Stimulated activated CD4-positive, alpha-beta T cell treated with anti-CD3 and anti-CD28 coated beads, Interleukin-4, amount 100 ng/mL, for 48 hours (primary cell): ENCODE results near the gene ADCK1.
"Not testable (repeated sequence)": the region's sequence is repeated elsewhere in the genome, so short reads cannot be mapped to it uniquely, and the experiment has no call there.

Experiments used
- DNase-seq, 2 donors: peaks; one replicate each; pipeline ENCODE4 v3.0.0-alpha.2; 2020; ENCODE audit warnings: low read depth in 2 of 2

ADCK1 gene

DNA sequence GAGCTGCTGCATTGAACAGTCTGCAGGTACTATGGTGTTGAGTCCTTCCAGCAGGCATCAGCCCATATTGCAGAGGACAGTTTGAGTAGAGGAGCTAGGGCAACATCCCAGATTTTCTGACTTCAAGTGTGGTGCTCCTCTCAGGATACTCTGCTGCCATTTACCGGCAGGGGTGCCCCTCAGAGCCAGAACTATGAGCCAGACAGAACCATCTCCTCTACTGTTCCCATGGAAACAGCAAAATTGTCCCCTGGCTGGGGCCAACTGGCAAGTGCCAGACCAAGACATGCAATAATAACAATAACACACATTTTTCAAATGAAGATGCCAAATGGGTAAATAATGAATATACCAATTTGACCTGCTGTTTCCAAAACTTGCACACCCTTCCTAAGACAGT lies 102.9 kb downstream of the ADCK1 start:
- no peak for DNase-seq

DNA sequence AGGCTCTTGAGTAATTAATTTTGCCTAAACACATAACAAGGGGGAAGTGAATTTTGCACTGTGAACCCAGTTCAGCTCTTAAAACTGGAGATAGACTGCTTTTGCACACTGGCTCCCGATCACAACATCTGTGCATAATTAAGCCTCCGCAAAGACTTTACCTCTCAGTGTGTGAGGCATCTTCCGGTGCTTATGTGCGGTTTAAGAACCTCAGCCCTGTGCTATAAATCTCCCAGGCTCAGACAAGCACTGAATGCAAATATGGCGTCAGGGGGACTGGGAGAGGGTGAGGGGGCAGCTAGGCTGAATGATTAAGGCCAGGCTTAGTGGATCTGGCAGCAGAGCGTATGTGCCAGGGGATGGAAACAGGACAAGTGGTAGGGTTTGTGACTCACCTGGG lies 103.3 kb downstream of the ADCK1 start:
- DNase-seq, result no peak

DNA sequence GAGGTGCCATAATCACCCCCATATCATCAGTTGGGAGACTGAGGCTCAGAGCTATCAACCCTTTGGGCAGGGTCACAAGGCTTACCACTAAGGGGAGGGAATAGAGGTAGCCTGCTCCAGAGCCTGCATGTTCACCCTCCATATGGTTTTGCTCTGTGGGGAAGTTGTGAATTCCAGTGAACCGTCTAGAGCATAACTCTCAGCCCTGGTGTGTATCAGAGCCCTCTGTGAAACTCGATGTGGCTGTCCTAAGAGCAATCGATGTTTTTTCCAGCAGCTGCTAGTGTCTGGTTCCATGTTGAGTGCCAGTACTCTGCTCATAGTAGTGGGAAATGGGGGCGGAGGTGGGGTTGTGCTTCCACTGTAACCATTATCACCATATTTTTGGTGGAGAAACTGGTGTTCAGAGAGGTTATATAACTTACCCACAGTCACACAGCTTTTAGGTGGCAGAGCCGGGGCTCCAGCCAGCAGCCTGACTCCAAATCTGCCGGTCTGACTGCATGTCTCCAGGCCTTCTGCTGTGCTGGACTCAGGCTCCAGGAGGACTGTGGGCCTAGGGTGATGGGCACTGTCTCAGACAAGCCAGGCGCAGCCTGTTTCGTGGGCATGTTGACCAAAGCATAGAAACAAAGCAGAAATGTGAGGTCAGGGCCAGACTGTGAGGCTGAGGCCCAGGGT lies 104.2 kb downstream of the ADCK1 start:
- DNase-seq, result no peak

DNA sequence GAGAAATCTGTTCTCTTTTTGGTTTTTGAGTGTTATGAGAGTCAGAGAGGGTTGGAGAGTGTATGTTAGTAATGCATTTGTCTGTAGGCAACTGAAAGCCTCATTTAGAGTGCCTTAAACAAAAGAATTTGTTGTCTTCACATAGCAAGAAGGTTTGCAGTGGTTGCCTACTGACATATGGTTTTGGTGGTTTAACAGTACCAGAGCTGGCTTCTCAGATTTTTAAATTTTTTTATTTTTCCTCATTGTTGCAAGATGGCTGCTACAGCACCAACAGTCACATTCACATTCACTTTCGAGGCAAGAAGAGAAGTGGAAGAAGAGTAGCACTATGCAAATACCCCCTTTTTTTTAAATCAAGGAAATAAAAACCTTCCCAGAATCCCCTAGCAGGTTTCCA lies 106.5 kb downstream of the ADCK1 start:
- DNase-seq, result no peak

DNA sequence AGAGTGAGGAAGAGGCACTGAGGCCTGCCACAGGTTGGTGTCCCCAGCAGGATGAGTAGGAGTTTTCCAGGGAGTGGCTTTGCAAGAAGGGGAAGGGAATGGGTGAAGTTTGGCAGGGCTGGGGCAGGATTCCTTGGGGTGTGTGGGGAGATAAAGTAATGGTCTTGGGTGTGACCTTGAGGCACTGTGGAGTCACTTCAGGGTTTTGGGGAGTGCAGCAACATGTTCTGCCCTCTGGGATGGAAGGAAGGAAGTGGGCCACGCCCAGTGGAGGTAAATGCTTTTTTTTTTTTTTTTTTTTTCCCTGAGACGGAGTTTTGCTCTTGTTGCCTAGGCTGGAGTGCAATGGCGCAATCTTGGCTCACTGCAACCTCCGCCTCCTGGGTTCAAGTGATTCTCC lies 108.9 kb downstream of the ADCK1 start:
- no peak for DNase-seq

DNA sequence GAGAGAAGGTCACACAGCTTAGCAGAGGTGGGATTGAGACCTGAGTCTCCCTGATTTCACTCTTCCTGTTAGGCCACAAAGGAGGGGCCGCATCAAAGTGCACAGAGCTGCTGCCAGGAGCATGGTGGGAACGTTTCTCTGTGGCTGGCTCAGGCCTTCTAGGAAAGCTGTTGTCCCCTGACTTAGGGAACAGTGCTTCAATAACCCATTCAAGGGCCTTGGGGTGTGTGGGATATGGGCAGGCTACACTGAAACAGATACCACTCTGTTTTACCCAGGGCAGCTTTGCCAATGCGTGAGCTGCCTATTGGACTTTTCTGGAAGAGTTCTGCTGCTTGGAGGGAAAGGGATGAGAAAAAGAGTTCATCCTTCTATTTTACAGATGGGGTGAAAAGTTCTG lies 110.0 kb downstream of the ADCK1 start:
- no peak for DNase-seq

DNA sequence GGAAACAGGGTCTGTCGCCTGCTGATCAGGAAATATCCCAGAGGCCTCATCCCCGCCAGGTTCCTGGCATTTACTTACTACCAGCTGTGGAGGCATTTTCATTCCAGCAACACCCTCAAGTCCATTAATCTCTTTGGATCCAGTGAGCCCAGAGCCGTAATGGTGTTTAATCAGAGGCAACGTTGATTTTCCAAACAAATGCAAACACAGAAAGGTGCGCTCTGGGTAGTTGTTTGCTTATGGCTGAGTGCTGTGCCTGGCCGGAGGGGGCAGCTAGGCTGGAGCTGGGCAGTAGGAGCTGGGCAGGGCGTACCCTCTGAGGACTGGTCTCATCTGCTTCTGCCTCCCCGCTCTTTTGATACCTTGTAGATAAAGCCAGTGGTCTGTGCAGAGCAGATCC lies 110.6 kb downstream of the ADCK1 start:
- DNase-seq, result no peak

DNA sequence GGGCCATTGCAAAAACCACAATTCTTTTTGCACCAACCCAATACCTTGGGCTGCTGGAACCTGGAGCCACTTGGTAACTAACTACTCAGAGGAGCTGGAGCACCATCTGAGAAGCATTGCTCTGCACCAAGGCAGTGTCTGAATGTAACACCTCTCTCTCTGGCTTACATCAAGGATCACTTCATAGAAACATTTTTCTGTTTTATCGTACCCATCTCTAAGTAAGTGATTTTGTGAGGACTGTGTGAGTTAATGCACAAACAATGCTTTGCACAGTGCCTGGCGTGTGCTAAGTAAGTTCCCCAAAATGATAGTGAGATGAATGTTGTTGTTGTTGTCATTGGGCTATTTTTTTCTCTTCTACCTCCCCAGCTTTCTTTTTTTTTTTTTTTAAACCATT lies 111.4 kb downstream of the ADCK1 start:
- no peak for DNase-seq

DNA sequence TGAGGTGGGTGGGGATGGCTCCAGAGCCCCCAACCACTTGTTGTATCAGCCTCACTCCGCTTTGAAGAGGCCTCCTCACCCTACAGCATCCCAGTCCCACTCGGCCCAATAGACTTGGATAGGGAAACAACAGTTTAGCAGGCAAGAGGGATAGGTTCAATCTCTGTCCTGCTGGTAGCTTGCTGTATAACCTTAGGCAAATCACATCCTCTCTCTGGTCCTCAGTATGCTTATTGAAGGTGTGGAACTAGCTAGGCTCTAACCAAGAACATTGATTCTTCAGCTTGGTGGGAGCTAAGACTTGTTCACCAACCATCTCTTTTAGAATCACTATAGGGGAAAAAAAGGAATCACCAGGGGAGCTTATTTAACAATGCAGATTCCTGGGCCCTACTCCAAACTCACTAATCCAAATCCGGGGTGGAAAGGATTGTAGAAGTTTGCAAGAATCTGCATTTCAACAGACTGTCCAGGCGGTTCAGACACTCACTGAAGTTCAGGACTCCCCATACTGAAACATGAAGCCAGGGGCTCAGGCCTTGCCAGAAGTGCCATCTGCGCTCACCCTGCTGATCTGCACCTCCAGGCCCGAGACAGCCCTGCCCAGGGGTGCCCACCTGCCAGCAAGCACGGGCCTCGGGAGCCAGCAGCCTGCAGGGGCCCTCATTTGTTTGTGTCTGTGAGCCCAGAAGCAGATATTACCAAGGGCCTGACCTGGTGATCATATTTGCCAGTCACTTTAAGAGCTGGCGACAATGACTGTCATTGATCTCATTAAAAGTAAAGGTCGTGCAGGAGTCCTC lies 113.0 kb downstream of the ADCK1 start:
- no peak for DNase-seq

DNA sequence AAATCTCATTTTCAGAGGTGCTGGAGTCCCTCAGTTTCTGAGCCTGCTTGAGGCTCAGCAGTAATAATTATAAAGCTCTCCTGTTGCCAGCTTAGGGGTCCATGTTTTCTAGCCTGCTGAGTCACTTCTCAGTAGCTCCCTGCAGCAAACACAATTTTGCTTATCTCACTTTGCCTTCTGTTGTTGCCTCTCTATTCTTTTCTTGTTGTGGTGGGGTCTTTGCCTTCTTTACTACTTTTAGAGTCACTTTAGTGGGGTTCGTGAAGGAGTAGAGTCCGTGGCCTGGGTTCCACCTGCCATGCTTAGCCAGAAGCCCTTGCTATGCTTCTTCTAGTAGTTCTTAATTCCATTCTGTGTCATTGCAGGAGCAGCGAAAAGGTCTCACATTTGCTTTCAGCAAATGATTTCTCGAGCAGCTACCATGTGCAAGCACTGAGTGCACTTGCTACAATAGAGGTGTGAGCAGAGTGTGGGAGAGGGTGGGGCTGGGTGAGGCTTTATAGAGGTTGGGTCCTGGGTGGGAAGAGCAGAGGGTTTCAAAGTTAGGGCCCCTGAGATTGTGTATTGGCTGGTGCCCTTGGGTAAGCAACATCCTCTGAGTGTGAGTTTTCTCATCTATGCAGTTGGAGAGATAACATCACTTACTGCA lies 114.3 kb downstream of the ADCK1 start:
- no peak for DNase-seq

DNA sequence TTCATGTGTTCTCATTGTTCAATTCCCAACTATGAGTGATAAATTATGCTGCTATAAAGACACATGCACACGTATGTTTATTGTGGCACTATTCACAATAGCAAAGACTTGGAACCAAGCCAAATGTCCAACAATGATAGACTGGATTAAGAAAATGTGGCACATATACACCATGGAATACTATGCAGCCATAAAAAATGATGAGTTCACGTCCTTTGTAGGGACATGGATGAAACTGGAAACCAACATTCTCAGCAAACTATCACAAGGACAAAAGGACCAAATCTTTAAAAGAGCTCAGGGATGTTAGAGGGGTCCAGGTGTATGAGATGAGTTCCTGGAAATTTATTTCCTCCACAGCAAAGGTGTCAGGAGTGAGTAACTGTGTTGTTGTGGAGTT lies 115.5 kb downstream of the ADCK1 start:
- not testable (repeated sequence) for DNase-seq

DNA sequence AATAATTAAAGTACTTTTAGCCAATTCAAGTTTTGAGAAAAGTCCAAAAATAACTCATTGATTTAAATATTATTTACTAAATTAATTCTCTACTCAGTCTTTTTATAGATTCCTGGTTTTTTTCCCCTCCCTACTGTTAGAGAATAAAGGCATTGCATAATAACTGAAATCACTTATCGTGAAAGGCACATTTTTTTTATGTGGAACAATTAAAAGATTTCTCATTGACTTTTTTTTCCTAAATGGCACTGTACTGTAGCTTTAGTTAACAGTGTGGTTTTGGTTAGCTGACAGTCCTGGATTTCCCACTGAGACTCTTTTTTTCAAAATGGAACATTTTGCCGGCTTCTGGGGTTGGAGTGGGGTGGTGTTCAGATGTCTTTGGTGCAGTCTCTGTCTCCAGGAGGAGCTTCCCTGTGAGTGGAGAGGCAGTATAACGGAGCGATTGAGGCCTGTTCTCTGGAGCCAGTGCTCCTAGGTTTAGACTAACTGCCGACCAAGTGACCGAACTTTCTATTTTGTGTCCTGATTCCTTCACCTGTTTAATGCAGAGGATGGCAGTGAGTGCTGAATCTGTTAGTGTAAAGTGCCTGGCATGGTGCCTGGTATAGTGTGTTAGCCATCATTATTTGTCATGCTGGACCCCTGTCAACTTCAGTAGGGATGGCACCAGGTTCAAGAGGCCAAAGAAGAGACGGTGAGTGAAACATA lies 117.7 kb downstream of the ADCK1 start:
- no peak for DNase-seq

DNA sequence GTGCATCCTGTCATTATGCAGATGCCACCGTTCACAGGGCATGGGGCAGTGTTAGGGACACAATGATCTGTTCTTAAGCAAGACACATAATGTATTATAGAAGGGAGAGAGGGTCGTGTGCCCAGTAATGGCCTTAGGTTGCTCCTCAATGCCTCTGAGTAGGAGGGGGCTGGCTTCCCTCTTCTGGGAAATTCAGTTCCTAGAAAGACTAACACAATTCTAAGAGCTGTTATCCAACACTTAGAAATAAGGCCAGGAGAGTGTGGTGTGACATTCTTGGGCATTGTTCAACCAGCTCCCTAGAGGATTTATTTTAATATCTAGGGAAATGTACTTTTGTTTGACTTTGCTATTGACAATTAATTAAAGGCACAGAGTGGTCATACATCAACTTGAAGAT lies 118.5 kb downstream of the ADCK1 start:
- no peak for DNase-seq

DNA sequence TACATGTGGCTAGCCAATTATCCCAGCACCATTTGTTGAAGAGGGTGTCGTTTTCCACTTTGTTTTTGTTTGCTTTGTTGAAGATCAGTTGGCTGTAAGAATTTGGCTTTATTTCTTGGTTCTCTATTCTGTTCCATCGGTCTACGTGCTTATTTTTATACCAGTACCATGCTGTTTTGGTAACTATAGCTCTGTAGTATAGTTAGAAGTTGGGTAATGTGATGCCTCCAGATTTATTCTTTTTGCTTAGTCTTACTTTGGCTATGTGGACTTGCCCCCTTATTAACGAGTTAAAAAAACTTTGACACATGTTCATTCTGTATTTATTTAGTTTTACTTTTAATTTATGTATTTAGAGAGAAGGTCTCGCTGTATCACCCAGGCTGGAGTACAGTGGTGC lies 120.4 kb downstream of the ADCK1 start:
- DNase-seq, result no peak

DNA sequence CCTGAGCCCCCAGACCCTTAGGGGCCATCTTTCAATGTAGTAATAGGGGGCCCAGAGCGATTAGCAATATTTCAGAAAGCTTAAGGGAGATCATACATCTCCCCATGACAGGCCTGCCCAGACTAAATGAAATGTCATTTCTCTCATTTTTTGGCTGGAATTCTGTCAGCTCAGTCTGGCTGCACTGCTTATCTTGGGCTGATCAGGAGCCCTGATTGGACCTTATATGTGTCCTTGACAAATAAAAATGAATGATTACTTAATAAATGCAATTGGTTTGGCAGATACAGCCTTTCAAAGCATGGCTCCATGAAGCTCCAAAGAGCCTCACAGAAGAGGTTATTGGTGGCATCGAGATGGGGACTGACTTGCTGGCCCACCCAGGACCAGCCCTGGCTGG lies 121.9 kb downstream of the ADCK1 start:
- DNase-seq, result no peak

DNA sequence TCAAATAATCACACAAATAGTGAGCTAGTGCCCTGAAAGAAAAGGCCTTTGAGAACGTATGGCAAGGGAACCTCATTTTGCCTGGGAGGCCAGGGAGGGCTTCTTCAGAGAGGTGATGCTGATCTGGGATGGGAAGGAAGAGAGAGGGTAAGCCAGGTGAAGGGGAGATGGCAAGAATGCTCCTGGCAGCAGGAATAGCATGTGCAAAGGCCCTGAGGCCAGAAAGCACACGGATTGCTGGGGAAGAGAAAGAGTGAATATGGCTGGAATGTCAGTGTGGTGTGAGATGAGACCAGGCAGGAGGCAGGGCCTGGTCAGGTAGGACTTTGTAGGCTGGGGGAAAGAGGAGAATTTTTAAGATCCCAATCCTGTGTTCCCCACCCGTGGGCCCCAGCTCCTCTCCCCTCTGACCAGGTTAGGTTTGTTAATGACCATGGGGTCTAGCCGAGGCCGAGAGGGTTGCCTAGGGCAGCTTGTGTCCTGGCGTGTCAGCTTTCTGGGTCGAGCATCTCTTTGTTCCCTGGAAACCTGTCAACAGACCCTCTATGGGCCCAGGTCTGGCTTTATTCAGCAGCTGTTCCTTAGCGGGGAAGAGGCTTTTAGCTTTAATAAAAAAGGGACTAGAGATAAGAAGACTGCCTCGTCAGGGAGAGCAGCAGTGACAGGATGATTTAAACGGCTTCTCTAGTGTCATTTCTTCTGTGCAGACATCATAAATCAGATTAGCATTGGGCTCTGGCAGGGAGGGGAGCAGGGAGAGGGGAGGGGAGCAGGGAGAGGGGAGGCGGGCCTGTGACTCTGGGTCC lies 123.4 kb downstream of the ADCK1 start:
- no peak for DNase-seq

DNA sequence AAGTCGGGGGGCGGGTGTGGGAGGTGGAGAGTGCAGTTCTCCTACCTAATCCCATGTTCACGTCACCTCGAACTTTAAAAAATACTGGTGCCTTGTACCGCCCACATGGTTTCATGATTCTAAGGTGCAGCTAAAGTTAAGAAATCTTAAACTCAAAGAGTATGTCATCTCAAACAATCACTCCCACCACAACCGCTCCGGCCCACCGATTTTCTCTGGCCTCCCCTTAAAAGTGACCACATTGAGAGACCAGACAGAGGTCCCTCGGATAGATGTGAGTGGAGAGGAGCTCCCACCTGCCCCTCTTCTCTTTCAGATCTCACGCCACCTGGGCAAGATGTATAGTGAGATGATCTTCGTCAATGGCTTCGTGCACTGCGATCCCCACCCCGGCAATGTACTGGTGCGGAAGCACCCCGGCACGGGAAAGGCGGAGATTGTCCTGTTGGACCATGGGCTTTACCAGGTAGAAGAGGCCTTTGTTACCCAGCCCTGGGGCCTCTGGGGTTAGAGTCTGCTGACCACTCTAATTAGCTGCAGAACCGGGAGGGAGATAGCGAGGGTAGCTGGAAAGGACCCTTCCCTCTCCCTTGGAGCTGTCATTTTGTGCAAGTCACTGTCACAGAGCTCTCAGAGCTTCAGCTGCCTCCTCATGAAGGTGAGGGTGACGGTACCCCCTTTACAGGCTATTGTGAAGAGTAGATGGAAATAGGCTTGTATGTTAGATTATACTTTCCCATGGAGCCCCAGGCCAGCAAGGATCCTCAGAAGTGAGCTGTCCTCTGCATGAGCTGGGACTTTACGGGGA lies 124.4 kb downstream of the ADCK1 start:
- DNase-seq, result no peak

DNA sequence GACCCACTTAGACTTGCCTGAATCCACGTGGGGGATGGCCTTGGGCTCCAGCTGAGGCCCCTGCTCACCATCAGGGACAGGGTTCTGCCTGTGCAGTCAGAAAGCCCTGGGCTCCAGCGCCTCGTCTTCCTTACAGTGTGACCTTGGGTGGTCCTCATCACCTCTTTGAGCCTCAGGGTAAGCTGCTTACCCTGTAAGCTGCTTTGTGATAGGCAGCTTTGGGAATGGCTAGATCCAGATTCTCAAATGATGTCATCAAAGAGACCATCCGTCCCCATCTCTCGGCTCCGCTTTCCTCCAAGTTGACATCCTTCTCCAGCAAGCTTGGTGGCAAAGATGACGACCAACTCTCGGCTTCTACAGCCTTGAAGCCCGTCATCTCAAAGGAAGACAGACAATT lies 127.0 kb downstream of the ADCK1 start:
- DNase-seq, result no peak

DNA sequence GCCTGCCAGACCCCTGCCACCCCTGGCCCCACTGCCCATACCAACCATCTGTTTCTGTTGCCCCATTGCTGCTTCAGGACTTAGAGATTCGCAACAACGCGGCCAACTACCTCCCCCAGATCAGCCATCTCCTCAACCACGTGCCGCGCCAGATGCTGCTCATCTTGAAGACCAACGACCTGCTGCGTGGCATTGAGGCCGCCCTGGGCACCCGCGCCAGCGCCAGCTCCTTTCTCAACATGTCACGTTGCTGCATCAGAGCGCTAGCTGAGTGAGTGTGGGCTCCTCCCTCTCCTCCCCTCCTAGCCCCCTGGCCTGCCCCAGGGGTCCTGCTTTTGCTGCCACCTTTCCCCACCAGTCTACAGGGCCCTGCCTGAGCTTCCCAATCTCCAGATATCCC lies 131.5 kb downstream of the ADCK1 start:
- DNase-seq, result no peak

DNA sequence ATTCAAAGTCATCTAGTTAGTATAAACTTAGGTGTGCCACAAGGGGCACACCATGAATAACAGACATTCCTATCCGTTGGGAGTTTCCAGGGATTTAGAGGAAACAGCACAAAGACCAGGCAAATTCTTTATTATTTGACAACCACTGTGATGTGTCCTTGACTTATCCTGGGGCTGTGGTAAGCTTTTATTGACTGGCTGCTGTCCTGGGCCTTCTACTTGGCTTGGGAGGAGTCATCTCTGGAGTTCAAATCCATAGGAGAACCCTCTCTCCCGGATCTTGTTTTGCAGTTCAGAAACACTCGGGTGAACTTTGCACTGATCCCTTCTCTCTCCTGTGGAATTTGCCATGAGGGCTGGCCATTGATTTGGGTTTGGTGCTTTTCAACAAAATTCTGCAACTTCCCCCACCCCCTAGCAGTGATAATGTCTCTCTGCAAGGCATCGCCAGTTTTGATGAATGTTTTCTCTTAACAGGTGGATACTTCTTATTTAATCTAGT lies 136.3 kb downstream of the ADCK1 start:
- no peak for DNase-seq

DNA sequence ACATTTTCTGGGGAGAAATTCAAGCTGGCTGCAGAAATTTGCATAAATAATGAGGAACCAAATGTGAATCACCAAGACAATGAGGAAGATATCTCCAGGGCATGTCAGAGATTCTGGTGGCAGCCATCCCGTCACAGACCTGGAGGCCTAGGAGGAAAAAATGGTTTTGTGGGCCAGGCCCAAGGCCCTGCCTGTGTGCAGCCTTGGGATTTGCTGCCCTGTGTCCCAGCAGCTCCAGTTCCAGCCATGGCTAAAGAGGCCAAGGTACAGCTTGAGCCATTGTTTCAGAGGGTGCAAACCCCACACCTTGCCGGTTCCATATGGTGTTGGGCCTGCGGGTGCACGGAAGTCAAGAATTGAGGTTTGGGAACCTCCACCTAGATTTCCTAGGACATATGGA lies 147.5 kb downstream of the ADCK1 start:
- no peak for DNase-seq
